GM19023 (cell line): Measurements from ENCODE around the gene ZC3H7B.

Source experiments
- ATAC-seq: cut with Tn5 transposase; IDR thresholded peaks from one replicate; pipeline ENCODE4 v1.9.1; 2021; ENCODE audit warnings: mild to moderate bottlenecking, moderate library complexity; ENCODE audit not compliant: unreplicated experiment

Gene ZC3H7B

DNA sequence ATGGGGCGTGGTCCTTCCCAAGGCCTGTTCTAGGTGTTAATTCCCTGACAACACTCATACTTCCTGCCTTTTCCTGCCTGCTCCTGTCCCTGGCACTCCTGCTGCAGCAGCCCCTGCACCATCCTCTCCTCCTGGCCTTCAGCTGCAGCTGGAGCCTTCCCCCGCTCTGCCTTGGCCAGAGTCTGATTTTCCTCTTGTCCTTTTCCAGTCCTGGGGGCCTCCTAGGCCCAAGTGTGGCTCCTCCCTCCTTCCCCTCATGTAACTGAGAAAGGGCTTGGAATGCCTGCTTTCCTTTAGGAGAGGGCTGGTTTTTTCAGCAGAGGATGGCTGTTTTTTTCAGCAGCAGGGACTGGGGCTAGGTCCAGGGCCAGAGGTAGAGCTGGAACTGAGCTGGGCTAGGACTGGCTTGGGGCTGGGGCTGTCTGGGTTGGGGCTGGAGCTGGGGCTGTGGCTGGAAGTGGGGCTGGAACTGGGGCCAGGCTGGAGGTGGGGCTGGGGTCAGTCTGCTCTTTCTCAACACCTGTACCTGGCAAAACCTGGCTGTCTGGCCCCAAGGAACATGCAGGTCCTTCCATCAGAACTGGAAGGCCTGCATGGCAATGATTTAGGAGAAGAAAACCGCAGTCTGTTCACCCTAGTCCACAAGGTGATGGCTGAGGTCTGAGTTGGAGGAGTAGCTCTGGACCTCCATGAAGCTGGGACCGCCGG lies 23.6 kb downstream of the ZC3H7B start:
- ATAC-seq = no peak

DNA sequence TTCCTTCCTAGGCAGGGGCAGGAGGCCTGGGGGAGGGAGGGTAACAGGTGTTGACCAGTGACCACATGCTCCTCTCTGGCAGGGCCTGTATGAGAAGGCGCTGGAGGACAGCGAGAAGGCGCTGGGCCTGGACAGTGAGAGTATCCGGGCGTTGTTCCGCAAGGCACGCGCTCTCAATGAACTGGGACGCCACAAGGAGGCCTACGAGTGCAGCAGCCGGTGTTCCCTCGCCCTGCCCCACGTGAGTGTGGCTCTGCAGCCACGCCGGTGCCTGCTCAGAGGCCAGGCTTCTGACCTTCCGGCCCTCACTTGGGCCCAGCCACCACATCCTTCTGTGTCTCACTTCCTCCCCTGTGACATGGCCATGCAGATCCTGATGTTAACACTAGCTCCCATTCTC lies 25.8 kb downstream of the ZC3H7B start:
- no peak for ATAC-seq

DNA sequence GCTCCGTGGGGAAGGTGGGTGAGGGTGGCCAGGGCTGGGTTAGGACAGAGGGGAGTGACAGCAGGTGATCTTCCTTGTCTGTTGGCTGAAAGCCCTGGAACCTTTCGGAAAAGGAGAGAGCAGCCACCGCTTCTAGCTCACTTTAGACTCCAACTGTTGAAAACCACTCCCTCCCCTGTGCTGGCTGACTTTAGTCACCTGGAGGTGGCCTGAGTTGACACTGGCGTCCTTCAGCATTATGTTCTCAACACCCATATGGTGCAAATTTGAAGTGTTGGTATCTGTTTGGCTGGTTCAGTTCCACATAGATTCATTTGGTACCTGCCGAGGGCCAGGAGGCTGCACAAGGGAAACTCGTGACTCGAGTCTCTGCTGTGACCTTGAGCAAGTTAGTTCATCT lies 28.8 kb downstream of the ZC3H7B start:
- no peak for ATAC-seq

DNA sequence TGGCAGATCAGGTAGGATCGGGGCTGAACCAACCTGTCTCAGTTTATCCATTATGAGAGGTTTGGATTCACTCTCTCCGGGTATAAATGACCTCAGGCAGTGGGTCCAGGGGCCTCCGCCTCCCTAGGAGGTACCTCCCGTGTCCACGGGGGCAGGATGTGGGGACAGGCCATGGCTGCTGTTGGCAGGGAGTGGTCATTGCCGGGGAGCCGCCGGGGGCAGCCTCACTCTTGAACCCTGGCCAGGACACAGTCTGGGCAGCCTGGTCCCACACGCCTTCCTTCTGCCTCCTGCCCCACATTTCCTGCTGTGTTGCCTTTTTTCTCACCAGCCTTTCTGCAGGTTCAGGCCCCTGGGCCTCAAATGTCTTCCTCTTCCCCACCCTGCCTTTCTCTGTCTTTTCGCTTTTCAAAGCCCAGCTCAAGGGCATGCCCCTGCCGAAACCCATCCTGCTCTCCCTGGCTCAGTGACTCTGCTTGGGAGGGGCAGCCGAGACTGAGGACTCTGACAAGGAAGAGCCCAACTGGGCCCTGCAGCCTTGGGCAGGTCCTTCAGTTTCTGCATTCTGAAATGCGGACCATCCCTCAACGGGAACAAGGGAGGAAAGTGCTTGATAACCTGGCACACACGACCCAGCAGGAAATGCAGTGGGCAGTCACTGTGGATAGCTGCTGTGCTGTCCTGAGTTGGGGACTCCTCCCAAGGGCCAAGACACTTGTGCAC lies 31.1 kb downstream of the ZC3H7B start:
- no peak for ATAC-seq

DNA sequence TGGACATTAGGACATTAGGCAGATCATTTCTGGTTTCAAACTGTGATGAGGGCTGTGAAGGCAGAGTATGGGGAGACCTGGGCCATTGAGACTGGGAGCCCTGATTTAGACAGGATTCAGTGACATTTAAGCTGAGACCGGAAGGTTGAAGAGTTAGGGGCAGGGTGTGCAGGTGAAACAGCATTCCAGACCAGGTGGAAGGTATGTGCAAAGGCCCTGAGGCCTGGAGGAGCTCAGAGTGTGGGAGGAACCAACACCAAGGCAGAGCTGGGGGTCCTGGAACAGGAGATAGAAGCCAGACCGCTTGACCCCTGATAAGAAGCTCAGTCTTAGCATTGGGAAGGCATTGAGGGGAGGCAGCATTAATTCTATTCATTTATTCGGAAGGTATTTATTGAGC lies 32.5 kb downstream of the ZC3H7B start:
- ATAC-seq = no peak

DNA sequence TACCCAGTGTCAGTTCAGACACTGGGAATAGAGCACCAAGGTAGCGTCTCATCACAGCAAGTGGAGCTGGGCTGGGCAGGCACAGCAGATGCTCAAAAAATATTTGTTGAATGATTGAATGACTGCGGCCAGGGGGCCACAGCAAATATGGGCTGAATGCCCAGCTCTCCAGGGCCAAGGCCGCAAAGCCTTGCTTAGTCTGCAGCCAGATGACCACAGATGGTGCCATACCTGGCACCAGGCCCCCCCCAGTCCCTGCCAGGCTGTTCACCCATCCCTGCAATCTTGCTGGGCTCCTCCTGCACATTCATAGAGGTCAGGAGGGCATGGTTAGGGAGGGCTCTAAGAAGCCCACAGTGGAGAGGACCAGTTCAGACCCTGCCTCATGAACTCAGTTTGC lies 32.9 kb downstream of the ZC3H7B start:
- no peak for ATAC-seq

DNA sequence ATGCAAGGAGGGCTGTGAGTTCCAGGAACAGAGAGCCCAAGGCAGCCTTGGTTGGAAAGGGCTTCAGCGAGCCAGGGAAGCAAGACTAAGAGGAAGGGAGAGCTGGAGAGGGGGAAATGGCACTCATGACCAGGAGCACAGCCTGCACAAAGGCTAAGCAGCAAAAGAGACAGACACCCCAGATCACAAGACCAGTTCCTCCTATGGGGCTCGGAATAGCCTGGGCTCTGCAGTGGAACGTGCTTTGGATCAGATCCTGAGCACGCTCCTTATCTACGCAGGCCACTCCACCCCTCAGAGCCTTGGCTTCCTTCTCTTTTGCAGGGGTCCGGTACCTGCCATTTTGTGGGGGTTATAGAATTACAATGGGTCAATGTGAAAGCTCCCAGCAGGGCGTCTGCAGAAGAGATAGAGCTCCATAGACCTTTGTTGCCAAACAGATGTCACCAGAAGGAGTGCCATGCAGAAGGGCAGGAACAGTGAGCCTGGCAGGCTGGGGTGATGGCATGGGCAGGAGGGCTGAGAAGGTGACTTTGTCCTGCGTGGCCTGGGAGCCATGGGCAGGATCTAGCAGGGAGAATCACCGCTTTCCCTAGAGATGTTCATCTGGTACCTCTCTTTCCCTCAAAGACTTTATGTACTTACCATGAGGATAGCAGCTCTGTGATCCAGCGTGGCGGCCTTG lies 33.8 kb downstream of the ZC3H7B start:
- no peak for ATAC-seq

DNA sequence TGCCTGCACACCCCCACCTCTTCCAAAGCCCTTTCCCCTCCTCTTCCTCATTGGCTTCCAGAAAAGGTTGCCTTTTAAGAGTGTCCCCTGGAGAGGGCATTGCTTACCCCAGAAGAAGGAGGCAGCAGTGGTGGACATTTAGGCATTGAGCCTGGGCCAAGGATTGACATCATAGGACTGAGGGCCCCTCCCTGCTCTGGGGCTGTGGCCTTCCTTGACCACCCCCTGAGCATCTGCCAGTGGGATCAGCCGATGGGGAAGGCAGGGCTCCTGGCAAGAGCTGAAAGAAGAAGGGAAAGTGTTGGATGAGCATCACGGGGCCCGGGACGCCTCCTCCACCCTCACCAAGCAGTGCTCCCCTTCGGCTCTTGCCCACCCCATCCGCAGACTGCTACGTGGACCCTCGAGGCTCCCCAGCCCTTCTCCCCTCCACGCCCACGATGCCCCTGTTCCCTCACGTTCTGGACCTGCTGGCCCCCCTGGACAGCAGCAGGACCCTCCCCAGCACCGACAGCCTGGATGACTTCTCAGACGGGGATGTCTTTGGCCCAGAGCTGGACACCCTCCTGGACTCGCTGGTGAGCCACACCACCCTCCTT lies 37.4 kb downstream of the ZC3H7B start:
- ATAC-seq = no peak

DNA sequence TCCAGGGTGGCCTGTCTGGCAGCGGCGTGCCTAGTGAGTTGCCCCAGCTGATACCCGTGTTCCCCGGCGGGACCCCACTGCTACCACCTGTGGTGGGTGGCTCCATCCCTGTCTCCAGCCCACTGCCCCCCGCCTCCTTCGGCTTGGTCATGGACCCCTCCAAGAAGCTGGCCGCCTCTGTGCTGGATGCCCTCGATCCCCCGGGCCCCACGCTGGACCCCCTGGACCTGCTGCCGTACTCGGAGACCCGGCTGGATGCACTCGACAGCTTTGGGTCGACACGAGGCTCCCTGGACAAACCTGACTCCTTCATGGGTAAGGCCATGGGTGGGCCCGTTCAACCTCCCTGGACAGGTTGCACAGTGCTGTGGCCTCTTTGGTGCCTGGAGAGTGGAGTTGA lies 38.5 kb downstream of the ZC3H7B start:
- no peak for ATAC-seq

DNA sequence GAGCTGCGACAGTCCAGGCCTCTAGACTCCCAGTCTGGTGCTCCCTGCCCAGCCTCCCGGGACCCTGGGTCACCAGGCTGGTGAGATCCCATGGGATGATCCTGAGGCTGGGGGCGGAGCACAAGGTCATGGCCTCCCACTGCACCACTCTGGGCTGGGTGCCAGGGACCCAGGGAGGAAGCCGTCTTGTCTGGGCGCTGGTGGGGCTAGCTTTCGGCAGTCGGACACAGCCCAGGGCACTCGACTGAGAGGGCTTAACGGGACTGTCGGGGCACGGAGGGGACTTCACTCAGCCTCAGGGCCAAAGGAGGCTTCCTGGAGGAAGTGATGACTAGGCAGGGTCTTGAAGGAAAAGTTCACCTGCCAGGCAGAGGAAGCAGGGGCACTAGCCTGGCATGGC lies 39.0 kb downstream of the ZC3H7B start:
- ATAC-seq = no peak

DNA sequence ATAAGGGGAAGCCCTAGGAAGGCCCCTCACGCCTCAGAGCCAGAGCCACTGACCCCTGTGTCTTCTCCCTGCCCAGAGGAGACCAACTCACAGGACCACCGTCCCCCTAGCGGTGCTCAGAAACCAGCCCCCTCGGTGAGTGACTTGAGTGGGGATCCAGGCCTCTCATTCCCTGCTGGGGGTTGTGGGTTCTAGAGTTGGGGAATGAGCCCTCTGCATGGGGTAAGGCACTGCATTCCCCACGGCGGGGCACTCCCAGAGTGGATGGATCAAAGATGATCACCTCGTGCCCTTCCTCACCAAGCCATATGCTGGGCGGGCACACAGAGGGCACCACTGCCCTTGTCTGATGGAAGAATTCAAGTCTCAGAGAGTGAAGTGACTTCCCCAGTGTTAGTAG lies 39.7 kb downstream of the ZC3H7B start:
- ATAC-seq = no peak

DNA sequence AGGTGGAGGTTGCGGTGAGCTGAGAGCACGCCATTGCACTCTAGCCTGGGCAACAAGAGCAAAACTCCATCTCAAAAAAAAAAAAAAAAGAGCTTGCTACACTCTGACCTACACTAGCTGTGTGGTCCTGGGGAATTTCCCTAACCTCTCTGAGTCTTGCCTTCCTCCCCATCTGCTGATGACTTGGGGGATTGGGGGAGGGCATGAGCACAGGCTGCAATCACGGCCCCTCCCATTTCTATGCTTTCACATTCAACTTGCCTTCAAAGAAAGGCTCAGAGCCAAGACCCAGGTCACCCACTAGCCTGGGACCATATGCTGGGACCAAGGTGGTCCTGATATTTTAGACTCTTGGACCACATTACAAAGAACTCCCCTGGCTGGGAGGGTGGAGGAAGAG lies 40.7 kb downstream of the ZC3H7B start:
- ATAC-seq = no peak

DNA sequence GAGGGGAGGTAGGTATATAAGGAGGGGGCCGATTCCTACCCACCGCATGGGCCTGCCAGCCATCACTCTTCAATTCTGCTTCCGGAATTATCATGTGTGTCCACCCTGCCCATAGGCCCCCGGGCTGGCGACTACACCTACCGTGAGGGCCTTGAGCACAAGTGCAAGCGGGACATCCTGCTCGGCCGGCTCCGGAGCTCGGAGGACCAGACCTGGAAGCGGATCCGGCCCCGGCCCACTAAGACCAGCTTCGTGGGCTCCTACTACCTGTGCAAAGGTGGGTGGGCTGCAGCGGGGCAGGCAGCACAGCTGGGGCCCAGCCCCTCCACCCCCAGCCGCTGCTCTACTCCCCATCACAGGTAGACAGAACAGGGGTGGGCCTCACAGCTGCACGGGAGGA lies 42.0 kb downstream of the ZC3H7B start:
- ATAC-seq = no peak

DNA sequence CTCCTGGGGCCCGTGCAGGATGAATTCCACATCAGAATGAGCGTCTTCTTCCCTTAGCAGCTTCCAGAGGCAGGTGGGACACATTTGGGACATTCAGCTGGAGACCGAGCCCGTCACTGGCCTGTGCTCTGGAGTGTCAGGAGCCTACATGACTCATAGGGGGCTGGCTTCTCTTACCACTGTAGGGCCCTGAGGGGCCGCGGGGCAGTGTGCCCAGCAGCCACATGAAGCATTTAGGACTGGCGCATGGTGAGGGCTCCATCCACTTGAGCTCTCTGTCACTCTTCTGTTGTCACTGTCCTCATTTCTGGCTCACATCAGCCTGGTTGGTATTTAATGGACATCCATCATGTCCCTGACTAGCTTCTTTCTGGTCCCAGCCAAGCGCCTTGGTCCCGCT lies 42.4 kb downstream of the ZC3H7B start:
- no peak for ATAC-seq

DNA sequence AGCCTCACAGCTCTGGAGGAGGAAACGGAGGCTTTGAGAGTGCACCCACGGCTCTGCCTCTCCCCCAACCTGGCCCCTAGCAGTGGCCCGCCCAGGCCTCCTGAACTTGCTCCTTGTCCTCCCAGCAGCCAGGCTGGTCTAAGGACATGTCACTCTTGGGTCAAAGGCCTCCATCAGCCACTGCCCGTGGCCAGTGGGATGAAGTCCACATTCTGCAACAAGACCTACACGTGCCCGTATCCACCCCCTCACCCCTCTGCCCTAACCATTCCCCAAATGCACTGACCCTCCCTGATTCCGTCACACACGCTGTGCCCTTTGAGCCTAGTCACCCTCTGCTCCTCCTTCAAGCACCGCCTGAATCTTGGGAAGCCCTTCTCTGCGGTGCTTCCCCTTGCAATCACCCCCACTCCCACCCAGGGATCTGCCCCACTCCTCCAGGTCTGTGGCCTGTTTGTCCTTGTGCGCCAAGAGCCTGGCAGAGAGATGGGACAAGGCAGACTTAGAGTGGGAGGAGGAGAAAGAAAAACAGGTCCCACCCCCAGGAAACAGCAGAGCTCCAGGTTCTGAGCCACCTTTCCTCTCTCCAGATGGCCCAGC lies 43.0 kb downstream of the ZC3H7B start:
- ATAC-seq = no peak

DNA sequence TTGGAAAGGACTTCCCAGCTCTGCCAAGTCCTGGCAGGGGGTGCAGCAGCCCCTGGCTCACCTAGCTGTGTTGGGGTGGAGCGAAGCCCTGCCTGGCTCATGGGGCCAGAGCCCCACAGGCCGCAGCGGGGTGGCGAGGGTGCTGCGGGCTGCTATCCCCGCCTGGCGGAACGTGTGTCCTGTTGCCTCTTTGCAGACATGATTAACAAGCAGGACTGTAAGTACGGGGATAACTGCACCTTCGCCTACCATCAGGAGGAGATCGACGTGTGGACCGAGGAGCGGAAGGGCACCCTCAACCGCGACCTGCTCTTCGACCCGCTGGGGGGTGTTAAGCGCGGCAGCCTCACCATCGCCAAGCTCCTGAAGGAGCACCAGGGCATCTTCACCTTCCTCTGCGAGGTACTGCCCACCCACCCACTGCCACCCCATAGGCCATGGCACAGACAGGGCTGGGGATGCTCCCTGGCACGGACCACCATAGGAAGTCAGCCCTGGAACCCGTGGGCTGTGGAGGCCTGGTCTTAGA lies 44.5 kb downstream of the ZC3H7B start:
- no peak for ATAC-seq

DNA sequence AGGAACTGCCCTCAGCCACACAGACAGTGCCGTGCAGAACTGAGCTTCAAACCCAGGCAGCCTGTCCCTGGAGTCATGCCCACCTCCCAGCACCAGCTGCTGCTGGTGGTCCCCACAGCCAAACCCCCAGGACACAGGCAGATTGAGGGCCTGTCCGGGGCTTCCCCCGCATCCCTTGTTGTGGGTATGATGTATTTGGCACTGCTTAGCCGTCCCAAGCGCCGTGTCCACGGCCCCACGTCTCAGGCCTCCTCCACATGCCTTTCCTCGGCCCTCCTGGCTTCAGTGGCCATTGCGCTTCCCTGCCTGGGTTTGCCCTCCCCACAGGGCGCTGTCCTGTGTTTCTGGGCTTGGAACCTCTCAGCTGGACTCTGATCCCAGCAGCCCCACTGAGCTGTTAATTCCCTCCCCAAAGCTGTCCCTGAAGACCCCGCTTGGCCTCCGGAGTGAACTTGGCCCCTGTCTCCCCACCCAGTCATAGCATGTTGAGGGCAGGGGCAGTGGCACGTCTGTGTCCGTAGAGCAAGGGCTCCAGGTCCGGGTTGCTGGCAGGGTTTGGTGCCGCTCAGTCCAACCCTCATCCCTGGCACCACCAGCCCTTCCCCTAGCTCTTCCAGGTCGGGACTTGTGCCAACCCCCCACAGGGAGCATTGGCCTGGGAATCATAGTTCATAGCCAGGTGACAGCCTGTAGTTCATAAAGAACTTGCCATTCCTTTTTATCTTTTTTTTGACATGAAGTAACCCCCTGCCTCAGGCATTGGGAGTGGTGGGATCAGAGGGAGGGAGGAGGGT lies 45.9 kb downstream of the ZC3H7B start:
- no peak for ATAC-seq

DNA sequence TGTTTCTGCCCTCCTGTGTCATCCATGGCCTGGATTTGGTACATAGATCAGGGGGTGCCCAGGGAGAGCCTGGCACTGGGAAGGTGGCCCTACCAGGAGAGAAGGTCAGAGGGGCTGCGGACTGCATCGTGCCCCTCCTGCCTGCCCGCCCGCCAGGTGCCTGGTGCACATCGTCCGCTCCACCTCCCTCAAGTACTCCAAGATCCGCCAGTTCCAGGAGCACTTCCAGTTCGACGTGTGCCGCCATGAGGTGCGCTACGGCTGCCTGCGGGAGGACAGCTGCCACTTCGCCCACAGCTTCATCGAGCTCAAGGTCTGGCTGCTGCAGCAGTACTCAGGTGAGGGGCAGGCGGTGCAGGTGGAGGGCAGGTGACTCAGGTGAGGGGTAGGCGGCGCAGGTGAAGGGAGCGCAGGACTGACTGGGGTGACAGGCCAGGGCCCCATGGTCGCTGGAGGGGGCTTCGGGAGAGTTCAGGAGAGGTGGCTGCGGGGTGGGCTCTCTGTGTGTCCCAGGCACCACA lies 47.7 kb downstream of the ZC3H7B start:
- ATAC-seq = no peak

DNA sequence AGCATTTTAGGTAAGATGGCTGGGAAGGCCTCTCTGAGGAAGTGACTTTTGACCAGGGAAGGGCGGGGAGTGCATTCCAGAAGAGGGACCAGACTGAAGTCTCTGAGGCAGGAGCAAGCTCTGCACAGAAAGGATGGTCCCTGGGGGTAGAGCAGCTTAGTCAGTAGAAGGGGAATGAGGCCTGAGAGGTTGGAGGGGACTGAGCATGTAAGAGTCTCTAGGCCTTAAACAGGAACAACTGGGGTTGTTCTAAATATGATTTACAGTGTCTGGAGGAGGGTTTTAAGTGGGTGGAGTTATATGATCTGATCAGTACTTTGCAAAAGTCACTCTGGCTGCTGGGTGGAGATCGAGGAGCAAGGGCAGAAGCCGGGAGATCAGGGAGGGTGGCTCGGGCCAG lies 48.8 kb downstream of the ZC3H7B start:
- ATAC-seq = no peak

DNA sequence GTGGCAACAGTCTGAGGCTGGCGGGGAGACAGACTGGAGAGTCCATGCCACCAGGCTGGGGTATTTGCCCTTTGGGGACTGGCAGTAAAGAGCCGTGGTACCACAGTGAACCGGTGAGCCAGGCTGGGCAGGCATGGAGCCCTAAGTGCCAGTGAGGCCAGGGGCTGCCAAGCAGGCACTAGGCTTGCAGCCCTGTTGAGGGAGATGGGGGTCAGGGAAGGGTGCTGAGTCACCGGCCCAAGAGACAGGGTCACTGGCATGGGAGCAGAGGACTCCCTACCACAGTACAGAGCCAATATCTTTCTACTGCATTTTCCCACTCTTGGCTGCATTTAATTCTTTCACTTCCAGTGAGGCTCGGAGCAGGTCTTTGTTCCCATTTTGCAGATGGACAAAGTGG lies 49.7 kb downstream of the ZC3H7B start:
- ATAC-seq = no peak
